Measurements from ENCODE around the gene RALGAPB.

Gene RALGAPB

DNA sequence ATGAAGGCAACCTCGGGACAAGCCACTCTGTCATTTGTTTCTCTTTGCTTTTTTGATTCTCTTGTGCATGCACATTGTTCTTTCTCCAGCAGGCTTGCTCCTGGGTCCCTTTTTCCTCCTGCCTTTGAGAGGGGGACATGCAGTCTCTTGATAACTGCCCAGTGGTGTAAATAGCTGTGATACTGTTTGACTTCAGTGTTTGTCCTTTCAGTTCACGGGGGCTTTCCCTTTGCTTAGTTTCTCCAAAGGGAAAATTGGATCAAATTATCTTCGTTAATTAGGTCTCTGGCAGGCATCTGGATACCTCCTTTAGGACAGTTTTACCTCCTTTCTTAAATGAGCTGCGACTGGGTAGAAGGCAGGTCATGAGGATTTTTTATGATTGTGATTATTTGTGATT, 41.5 kb downstream of the RALGAPB start:
- Histone ChIP-seq H3K36me3 (ENCODE audit: low read length) (peaks cover 36% of the 10 kb centered on the region), H4K20me1 (ENCODE audit: low read depth, low read length) (no peaks in the 10 kb centered on the region)

DNA sequence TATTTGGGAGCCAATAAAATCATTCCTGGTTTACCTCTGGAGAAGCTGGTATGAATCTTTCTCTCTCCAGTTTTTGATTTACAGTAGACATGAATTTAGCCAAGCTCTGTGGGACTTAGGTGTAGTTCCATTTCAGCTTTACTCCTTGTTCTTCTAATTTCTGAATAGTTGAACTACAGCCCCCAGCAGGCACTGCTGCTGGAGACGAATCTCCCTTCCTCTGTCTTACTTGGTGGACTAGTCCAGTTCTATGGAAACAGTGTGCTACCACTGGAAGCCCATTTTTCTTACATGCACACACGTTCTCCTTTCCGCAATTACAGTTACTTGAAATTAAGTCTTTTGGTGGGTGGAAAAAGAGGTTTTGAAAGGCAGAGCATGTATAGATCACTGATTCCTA, 42.3 kb downstream of the RALGAPB start:
- TF ChIP-seq, protein P1, sequence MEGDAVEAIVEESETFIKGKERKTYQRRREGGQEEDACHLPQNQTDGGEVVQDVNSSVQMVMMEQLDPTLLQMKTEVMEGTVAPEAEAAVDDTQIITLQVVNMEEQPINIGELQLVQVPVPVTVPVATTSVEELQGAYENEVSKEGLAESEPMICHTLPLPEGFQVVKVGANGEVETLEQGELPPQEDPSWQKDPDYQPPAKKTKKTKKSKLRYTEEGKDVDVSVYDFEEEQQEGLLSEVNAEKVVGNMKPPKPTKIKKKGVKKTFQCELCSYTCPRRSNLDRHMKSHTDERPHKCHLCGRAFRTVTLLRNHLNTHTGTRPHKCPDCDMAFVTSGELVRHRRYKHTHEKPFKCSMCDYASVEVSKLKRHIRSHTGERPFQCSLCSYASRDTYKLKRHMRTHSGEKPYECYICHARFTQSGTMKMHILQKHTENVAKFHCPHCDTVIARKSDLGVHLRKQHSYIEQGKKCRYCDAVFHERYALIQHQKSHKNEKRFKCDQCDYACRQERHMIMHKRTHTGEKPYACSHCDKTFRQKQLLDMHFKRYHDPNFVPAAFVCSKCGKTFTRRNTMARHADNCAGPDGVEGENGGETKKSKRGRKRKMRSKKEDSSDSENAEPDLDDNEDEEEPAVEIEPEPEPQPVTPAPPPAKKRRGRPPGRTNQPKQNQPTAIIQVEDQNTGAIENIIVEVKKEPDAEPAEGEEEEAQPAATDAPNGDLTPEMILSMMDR (IDR thresholded peaks at IDR 0.05; ENCODE audit: insufficient read depth, low read length, poor library complexity, severe bottlenecking), result no peak
- TF ChIP-seq EZH2phosphoT487 (conservative IDR thresholded peaks at IDR 0.05; ENCODE audit: low read length), result no peak

More for the DNA sequence above, 41.5 kb downstream of the RALGAPB start:
- Histone ChIP-seq H3K4me2 (ENCODE audit: low read depth, low read length, poor library complexity, severe bottlenecking) (no peak overlapping the region), H3F3A (ENCODE audit: insufficient read depth) (no peaks in the 10 kb centered on the region), H3K9me3 (ENCODE audit: insufficient read depth, low read length) (no peaks in the 10 kb centered on the region), H3K27ac (ENCODE audit: low read depth, low read length) (no peak overlapping the region), H2AFZ (ENCODE audit: low read depth, low read length, severe bottlenecking) (no peak overlapping the region), H3K4me3 (ENCODE audit: insufficient read depth, low read length, poor library complexity, severe bottlenecking) (no peak overlapping the region), H3K9ac (ENCODE audit: low read length) (no peak overlapping the region), H3K9me2 (replicated peaks; ENCODE audit: insufficient read depth, low read length) (no peaks in the 10 kb centered on the region), H3K27me3 (ENCODE audit: low read length) (no peaks in the 10 kb centered on the region), H3K79me2 (ENCODE audit: insufficient read depth, low read length) (no peaks in the 10 kb centered on the region)
- no peak for TF ChIP-seq EZH2phosphoT487 (conservative IDR thresholded peaks at IDR 0.05; ENCODE audit: low read length)
- TF ChIP-seq, protein P1 (IDR thresholded peaks at IDR 0.05; ENCODE audit: insufficient read depth, low read length, poor library complexity, severe bottlenecking), result no peak

DNA sequence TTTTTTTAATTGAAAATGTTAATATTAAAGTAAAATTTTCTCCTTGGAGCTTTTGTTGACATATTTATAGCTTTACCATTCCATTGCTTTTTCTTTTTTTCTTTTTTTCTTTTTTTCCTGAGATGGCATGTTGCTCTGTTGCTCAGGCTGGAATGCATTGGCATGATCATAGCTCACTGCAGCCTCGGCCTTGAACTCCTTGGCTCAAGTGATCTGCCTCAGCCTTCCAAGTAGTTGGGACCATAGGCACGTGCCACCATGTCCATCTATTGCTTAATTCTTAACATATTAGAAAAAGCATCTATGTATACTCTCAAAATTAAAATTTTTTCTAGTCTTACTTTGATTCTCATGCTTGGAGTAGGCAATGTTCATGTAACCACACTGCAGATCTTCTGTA, 43.0 kb downstream of the RALGAPB start:
- Histone ChIP-seq H3K9me3 (ENCODE audit: insufficient read depth, low read length) (no peaks in the 10 kb centered on the region), H3K36me3 (ENCODE audit: low read length) (peaks cover 37% of the 10 kb centered on the region; the same call in 1 of the 2 replicates), H4K20me1 (ENCODE audit: low read depth, low read length) (no peaks in the 10 kb centered on the region), H3K27ac (ENCODE audit: low read depth, low read length) (no peak overlapping the region), H3K9ac (ENCODE audit: low read length) (no peak overlapping the region), H2AFZ (ENCODE audit: low read depth, low read length, severe bottlenecking) (no peak overlapping the region), H3K79me2 (ENCODE audit: insufficient read depth, low read length) (no peaks in the 10 kb centered on the region), H3K4me3 (ENCODE audit: insufficient read depth, low read length, poor library complexity, severe bottlenecking) (no peak overlapping the region), H3K27me3 (ENCODE audit: low read length) (no peaks in the 10 kb centered on the region), H3F3A (ENCODE audit: insufficient read depth) (no peaks in the 10 kb centered on the region), H3K4me2 (ENCODE audit: low read depth, low read length, poor library complexity, severe bottlenecking) (no peak overlapping the region), H3K9me2 (replicated peaks; ENCODE audit: insufficient read depth, low read length) (no peaks in the 10 kb centered on the region)
- no peak for TF ChIP-seq EZH2phosphoT487 (conservative IDR thresholded peaks at IDR 0.05; ENCODE audit: low read length)
- TF ChIP-seq, protein P1 (IDR thresholded peaks at IDR 0.05; ENCODE audit: insufficient read depth, low read length, poor library complexity, severe bottlenecking), result no peak

More for the DNA sequence above, 42.3 kb downstream of the RALGAPB start:
- H3K79me2 ChIP-seq (ENCODE audit: insufficient read depth, low read length), result no peaks in the 10 kb centered on the region
- H3K9me2 ChIP-seq (replicated peaks; ENCODE audit: insufficient read depth, low read length), result no peaks in the 10 kb centered on the region
- no peaks in the 10 kb centered on the region for H4K20me1 ChIP-seq (ENCODE audit: low read depth, low read length)
- no peak overlapping the region for H2AFZ ChIP-seq (ENCODE audit: low read depth, low read length, severe bottlenecking)
- H3K9ac ChIP-seq (ENCODE audit: low read length), result no peak overlapping the region
- no peak overlapping the region for H3K4me2 ChIP-seq (ENCODE audit: low read depth, low read length, poor library complexity, severe bottlenecking)
- no peaks in the 10 kb centered on the region for H3K27me3 ChIP-seq (ENCODE audit: low read length)
- H3K4me3 ChIP-seq (ENCODE audit: insufficient read depth, low read length, poor library complexity, severe bottlenecking), result no peak overlapping the region
- no peak overlapping the region for H3K27ac ChIP-seq (ENCODE audit: low read depth, low read length)
- H3F3A ChIP-seq (ENCODE audit: insufficient read depth), result no peaks in the 10 kb centered on the region
- peaks cover 37% of the 10 kb centered on the region; the same call in 1 of the 2 replicates for H3K36me3 ChIP-seq (ENCODE audit: low read length)
- no peaks in the 10 kb centered on the region for H3K9me3 ChIP-seq (ENCODE audit: insufficient read depth, low read length)
